Measurements from ENCODE around the gene CREB3.

CREB3 gene

GRCh38 chr9:35711501-35712428, 20.7 kb upstream of the CREB3 start:
- DNase-seq (ENCODE audit: extremely low read depth, low read depth) = no peak
- no peak for TF ChIP-seq CTCF (IDR thresholded peaks at IDR 0.05; ENCODE audit: low read depth, low read length)

GRCh38 chr9:35712762-35713400, 19.6 kb upstream of the CREB3 start:
- DNase-seq (ENCODE audit: extremely low read depth, low read depth) = no peak
- no peak for TF ChIP-seq CTCF (IDR thresholded peaks at IDR 0.05; ENCODE audit: low read depth, low read length)

GRCh38 chr9:35713578-35713977, 18.9 kb upstream of the CREB3 start:
- TF ChIP-seq CTCF (IDR thresholded peaks at IDR 0.05; ENCODE audit: low read depth, low read length) = no peak

GRCh38 chr9:35714123-35714522, 18.3 kb upstream of the CREB3 start:
- TF ChIP-seq CTCF (IDR thresholded peaks at IDR 0.05; ENCODE audit: low read depth, low read length) = no peak
- DNase-seq (ENCODE audit: extremely low read depth, low read depth) = no peak

More at GRCh38 chr9:35713578-35713977, 18.9 kb upstream of the CREB3 start:
- DNase-seq (ENCODE audit: extremely low read depth, low read depth) = no peak

- no peak for DNase-seq (ENCODE audit: extremely low read depth, low read depth)
- TF ChIP-seq CTCF (IDR thresholded peaks at IDR 0.05; ENCODE audit: low read depth, low read length) = no peak
Measured at GRCh38 chr9:35714579-35715252, 17.8 kb upstream of the CREB3 start.

- DNase-seq (ENCODE audit: extremely low read depth, low read depth) = no peak
- TF ChIP-seq CTCF (IDR thresholded peaks at IDR 0.05; ENCODE audit: low read depth, low read length) = no peak; the same call in none of the 2 replicates
Measured at GRCh38 chr9:35716230-35716629, 16.2 kb upstream of the CREB3 start.

Data from AG09319 (cell line).